K562 (cell line): Measurements from ENCODE around the gene RPS19. TPM values are rescaled to one million over a fixed set of nuclear protein-coding genes. Genes with fewer than 3 reads are reported as not detected.

Source experiments
- HDAC6 ChIP-seq: IDR thresholded peaks from 2 replicates; pipeline ENCODE4 v1.6.1; 2012; ENCODE audit warnings: low read depth, mild to moderate bottlenecking, control low read depth, inconsistent platforms, low read length, moderate library complexity
- RBFOX2 ChIP-seq: fragments of 200-400 bp; formaldehyde crosslinking; IDR thresholded peaks from 2 replicates; pipeline ENCODE4 v1.6.1; 2017; ENCODE audit warnings: low read depth, mild to moderate bottlenecking, low read length, moderate library complexity
- SIN3A ChIP-seq, 2 experiments: fragments of 150-350 bp in 1 of 2; IDR thresholded peaks; 2 replicates each; pipeline ENCODE4 v1.6.1; 2011 to 2016; ENCODE audit warnings: borderline replicate concordance in 2 of 2, low read depth in 2 of 2, low read length in 2 of 2, mild to moderate bottlenecking in 2 of 2, moderate library complexity in 2 of 2; ENCODE audit not compliant: control insufficient read depth in 1 of 2
- SMARCE1 ChIP-seq: fragments of 450-650 bp; IDR thresholded peaks from 2 replicates; pipeline ENCODE4 v1.7.1; 2016; ENCODE audit warnings: mild to moderate bottlenecking
- SUPT5H ChIP-seq: fragments of 450-650 bp; IDR thresholded peaks from 2 replicates; pipeline ENCODE4 v1.6.1; 2016
- XRCC3 ChIP-seq: fragments of 450-650 bp; IDR thresholded peaks from 2 replicates; pipeline ENCODE4 v1.6.1; 2017; ENCODE audit warnings: mild to moderate bottlenecking, moderate library complexity
- ZBTB8A ChIP-seq: fragments of 450-650 bp; IDR thresholded peaks from 2 replicates; pipeline ENCODE4 v1.6.1; 2018; ENCODE audit warnings: mild to moderate bottlenecking, moderate library complexity; ENCODE audit not compliant: partially characterized antibody
- ZNF121 ChIP-seq: sonication (generic); formaldehyde crosslinking; conservative IDR thresholded peaks from 2 replicates; pipeline ENCODE4 v1.8.0; 2022; ENCODE audit warnings: missing genetic modification reagents
- ZNF146 ChIP-seq: IDR thresholded peaks from one replicate; pipeline ENCODE4 v1.6.1; 2018; ENCODE audit warnings: missing compliant biosample characterization; ENCODE audit not compliant: unreplicated experiment
- ZNF224 ChIP-seq: sonication (generic); formaldehyde crosslinking; IDR thresholded peaks from 2 replicates; pipeline ENCODE4 v1.8.0; 2022; ENCODE audit warnings: mild to moderate bottlenecking, missing genetic modification reagents
- ZNF57 ChIP-seq: fragments of 450-650 bp; formaldehyde crosslinking; IDR thresholded peaks from 2 replicates; pipeline ENCODE4 v1.4.0; 2020; ENCODE audit warnings: mild to moderate bottlenecking, moderate library complexity
- polyA plus RNA-seq, 8 experiments: library from polyadenylated mRNA; depleted of rRNA in 4 of 8; stranded (reverse) in 5 of 8; unstranded in 3 of 8; fragments of >200 nt; fragmentation: Nextera tagmentation in 2 of 8; fragmentation: Illumina TruSeq in 1 of 8; extraction: Ambion mirVana in 2 of 8; extraction: Trizol in 1 of 8; gene quantifications; 2 replicates each; pipeline versions ENCODE4 v1.2.1 to v1.2.3, GENCODE V29; 2011 to 2014; ENCODE audit warnings: inconsistent platforms in 1 of 8, missing spikeins in 1 of 8
- total RNA-seq, 7 experiments: library from RNA; depleted of rRNA in 6 of 7; stranded (reverse); fragments of >200 nt in 6 of 7; fragmentation: Illumina TruSeq in 2 of 7; extraction: Trizol in 2 of 7; gene quantifications; 2 replicates each; pipeline versions ENCODE4 v1.2.1 to v1.2.3, GENCODE V29; 2011 to 2021; ENCODE audit warnings: low replicate concordance in 1 of 7
- TF ChIP-seq, protein P1 (sequence below): fragments of 450-650 bp; formaldehyde crosslinking; IDR thresholded peaks from 2 replicates; pipeline ENCODE4 v1.4.0; 2022; ENCODE audit warnings: missing genetic modification characterization
- TF ChIP-seq, protein P2 (sequence below): fragments of 450-650 bp; formaldehyde crosslinking; conservative IDR thresholded peaks from 2 replicates; pipeline ENCODE4 v1.4.0; 2022; ENCODE audit warnings: mild to moderate bottlenecking, missing genetic modification characterization
- TF ChIP-seq, protein P3 (sequence below): fragments of 250-450 bp; sonication (Bioruptor Pico); IDR thresholded peaks from 2 replicates; pipeline ENCODE4 v1.4.0; 2020
- TF ChIP-seq, protein P4 (sequence below): sonication (generic); IDR thresholded peaks from 2 replicates; pipeline ENCODE4 v1.6.1; 2016
- TF ChIP-seq, protein P5 (sequence below): fragments of 450-650 bp; IDR thresholded peaks from one replicate; pipeline ENCODE4 v1.6.1; 2018; ENCODE audit warnings: mild to moderate bottlenecking, moderate library complexity; ENCODE audit not compliant: partially characterized antibody

RPS19 gene
- total and polyA plus RNA-seq, 9 of the 15 experiments (the other 6 are each of a cell fraction or from before 2014, with no cell fraction given), result 1,964 to 3,408 (median 2,747) TPM

DNA sequence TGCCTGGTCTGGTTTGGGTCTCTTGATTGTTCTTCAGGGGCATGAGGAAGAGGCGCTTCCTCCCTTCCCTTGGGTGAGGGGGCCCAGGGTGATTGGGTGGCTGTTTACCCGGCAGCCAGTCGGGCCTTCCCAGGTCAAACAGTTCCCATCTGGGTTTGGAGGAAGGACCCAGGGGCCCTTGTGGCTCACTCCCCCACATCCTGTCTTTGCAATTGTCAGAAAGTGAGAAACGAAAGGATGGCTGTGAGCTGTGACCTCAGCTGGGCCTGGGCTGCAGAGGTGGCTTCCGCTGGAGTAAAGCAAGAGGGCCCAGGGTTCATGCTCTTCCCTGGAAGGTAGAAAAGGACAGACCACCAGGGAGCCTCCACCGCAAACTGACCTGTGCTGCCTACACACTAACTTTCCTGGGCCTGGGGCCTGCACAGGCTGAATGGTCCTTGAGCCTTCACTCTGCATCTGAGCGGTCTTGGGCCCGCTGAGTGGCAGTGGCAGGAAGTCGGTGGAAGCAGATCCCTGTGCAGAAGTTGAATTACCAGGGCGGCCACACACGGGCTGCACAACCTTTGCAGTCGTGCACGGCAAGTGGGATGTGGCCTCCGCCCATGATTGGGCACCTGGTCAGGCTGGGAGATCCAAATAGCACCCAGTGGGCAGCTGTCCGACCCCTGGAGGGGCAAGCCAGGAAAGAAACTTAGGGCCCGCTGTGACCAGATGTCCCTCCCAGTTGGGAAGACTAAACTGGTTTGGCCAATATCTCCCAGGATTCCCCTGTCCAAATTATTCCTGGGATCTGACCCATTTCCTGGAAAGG, 11.7 kb downstream of the RPS19 start (continued):
- TF ChIP-seq SIN3A (IDR thresholded peaks at IDR 0.05; ENCODE audit: borderline replicate concordance in 2 of 2, control insufficient read depth in 1 of 2, low read depth in 2 of 2, low read length in 2 of 2) (peak in 1 of 2 experiments; percentile 75; a peak in 2 of 4 replicates), HDAC6 (no peak), ZNF121 (CRISPR knock-in tag) (no peak), RBFOX2 (peak; percentile 63), ZBTB8A (no peak), SMARCE1 (no peak), ZNF224 (CRISPR knock-in tag) (no peak), ZNF57 (CRISPR knock-in tag) (no peak), ZNF146 (CRISPR knock-in tag) (no peak), XRCC3 (no peak), SUPT5H (peak; percentile 84)
- TF ChIP-seq, protein P1, sequence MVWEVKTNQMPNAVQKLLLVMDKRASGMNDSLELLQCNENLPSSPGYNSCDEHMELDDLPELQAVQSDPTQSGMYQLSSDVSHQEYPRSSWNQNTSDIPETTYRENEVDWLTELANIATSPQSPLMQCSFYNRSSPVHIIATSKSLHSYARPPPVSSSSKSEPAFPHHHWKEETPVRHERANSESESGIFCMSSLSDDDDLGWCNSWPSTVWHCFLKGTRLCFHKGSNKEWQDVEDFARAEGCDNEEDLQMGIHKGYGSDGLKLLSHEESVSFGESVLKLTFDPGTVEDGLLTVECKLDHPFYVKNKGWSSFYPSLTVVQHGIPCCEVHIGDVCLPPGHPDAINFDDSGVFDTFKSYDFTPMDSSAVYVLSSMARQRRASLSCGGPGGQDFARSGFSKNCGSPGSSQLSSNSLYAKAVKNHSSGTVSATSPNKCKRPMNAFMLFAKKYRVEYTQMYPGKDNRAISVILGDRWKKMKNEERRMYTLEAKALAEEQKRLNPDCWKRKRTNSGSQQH (CRISPR knock-in tag), result peak; percentile 65; the same call in 1 of the 2 replicates
- TF ChIP-seq, protein P2, sequence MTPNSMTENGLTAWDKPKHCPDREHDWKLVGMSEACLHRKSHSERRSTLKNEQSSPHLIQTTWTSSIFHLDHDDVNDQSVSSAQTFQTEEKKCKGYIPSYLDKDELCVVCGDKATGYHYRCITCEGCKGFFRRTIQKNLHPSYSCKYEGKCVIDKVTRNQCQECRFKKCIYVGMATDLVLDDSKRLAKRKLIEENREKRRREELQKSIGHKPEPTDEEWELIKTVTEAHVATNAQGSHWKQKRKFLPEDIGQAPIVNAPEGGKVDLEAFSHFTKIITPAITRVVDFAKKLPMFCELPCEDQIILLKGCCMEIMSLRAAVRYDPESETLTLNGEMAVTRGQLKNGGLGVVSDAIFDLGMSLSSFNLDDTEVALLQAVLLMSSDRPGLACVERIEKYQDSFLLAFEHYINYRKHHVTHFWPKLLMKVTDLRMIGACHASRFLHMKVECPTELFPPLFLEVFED (CRISPR knock-in tag), result 0 out of 2 replicates have a peak, but pooled peaks have one; percentile 66
- TF ChIP-seq, protein P3, sequence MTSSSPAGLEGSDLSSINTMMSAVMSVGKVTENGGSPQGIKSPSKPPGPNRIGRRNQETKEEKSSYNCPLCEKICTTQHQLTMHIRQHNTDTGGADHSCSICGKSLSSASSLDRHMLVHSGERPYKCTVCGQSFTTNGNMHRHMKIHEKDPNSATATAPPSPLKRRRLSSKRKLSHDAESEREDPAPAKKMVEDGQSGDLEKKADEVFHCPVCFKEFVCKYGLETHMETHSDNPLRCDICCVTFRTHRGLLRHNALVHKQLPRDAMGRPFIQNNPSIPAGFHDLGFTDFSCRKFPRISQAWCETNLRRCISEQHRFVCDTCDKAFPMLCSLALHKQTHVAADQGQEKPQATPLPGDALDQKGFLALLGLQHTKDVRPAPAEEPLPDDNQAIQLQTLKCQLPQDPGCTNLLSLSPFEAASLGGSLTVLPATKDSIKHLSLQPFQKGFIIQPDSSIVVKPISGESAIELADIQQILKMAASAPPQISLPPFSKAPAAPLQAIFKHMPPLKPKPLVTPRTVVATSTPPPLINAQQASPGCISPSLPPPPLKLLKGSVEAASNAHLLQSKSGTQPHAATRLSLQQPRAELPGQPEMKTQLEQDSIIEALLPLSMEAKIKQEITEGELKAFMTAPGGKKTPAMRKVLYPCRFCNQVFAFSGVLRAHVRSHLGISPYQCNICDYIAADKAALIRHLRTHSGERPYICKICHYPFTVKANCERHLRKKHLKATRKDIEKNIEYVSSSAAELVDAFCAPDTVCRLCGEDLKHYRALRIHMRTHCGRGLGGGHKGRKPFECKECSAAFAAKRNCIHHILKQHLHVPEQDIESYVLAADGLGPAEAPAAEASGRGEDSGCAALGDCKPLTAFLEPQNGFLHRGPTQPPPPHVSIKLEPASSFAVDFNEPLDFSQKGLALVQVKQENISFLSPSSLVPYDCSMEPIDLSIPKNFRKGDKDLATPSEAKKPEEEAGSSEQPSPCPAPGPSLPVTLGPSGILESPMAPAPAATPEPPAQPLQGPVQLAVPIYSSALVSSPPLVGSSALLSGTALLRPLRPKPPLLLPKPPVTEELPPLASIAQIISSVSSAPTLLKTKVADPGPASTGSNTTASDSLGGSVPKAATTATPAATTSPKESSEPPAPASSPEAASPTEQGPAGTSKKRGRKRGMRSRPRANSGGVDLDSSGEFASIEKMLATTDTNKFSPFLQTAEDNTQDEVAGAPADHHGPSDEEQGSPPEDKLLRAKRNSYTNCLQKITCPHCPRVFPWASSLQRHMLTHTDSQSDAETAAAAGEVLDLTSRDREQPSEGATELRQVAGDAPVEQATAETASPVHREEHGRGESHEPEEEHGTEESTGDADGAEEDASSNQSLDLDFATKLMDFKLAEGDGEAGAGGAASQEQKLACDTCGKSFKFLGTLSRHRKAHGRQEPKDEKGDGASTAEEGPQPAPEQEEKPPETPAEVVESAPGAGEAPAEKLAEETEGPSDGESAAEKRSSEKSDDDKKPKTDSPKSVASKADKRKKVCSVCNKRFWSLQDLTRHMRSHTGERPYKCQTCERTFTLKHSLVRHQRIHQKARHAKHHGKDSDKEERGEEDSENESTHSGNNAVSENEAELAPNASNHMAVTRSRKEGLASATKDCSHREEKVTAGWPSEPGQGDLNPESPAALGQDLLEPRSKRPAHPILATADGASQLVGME (CRISPR knock-in tag), result no peak
- TF ChIP-seq, protein P4, sequence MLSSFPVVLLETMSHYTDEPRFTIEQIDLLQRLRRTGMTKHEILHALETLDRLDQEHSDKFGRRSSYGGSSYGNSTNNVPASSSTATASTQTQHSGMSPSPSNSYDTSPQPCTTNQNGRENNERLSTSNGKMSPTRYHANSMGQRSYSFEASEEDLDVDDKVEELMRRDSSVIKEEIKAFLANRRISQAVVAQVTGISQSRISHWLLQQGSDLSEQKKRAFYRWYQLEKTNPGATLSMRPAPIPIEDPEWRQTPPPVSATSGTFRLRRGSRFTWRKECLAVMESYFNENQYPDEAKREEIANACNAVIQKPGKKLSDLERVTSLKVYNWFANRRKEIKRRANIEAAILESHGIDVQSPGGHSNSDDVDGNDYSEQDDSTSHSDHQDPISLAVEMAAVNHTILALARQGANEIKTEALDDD, result no peak
- TF ChIP-seq, protein P5, sequence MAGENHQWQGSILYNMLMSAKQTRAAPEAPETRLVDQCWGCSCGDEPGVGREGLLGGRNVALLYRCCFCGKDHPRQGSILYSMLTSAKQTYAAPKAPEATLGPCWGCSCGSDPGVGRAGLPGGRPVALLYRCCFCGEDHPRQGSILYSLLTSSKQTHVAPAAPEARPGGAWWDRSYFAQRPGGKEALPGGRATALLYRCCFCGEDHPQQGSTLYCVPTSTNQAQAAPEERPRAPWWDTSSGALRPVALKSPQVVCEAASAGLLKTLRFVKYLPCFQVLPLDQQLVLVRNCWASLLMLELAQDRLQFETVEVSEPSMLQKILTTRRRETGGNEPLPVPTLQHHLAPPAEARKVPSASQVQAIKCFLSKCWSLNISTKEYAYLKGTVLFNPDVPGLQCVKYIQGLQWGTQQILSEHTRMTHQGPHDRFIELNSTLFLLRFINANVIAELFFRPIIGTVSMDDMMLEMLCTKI, result no peak
